ENCODE measurements around the gene CCNF.
"Not testable (repeated sequence)": the region's sequence is repeated elsewhere in the genome, so short reads cannot be mapped to it uniquely, and the experiment has no call there.

Gene CCNF

DNA sequence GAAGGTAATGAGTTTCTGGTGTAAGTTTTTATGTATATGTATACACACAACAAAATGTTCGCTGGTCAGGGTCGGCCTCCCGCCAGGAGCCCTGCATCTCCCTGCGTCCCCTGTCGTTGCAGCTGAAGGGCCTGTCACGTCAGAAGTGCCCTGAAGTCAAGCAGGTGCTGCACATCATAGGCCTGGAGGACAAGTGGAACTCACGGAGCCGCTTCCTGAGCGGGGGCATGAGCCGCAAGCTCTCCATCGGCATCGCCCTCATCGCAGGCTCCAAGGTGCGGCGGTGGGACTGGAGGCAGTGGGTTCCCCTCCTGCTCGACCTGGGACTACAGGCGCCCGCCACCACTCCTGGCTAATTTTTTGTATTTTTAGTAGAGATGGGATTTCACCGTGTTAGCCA lies 43.3 kb upstream of the CCNF start:
- H3K36me3 ChIP-seq (ENCODE audit: control insufficient read depth in 2 of 2, insufficient read depth in 1 of 2, low read length in 2 of 2); H3K4me1 ChIP-seq (ENCODE audit: control insufficient read depth, insufficient read depth, low read length); H3K27ac ChIP-seq (ENCODE audit: extremely low read depth, low read depth, low read length); CTCF ChIA-PET; H3K4me3 ChIP-seq (ENCODE audit: low read depth, low read length); H3K9me3 ChIP-seq (ENCODE audit: control insufficient read depth, insufficient read depth, low read depth, low read length): not testable (repeated sequence)
- POLR2A ChIA-PET: interaction anchor here (0.5 kb wide), 1 partner anchor 33 kb away, joined by 5 read pairs; no protein-coding TSS in a partner anchor

- no peak for TF ChIP-seq HOXC10 (CRISPR knock-in tag; IDR thresholded peaks at IDR 0.05)
- 0 out of 2 replicates have a peak, but pooled peaks have one; percentile 12 for TF ChIP-seq CTCF (tag by site-specific recombination; IDR thresholded peaks at IDR 0.05)
- Histone ChIP-seq H3K4me3 (ENCODE audit: low read depth, low read length) (no peak overlapping the region), H3K9me3 (ENCODE audit: control insufficient read depth, insufficient read depth, low read depth, low read length) (no peaks in the 10 kb centered on the region; the same call in 1 of the 2 replicates), H3K36me3 (ENCODE audit: control insufficient read depth in 2 of 2, insufficient read depth in 1 of 2, low read length in 2 of 2) (no peaks in the 10 kb centered on the region), H3K27ac (ENCODE audit: extremely low read depth, low read depth, low read length) (no peak overlapping the region), H3K4me1 (ENCODE audit: control insufficient read depth, insufficient read depth, low read length) (no peaks in the 10 kb centered on the region)
- CTCF ChIA-PET: no interaction called here
- POLR2A ChIA-PET: no interaction called here
Observed at GRCh38 chr16:2386990-2387389, 42.3 kb upstream of the CCNF start.

DNA sequence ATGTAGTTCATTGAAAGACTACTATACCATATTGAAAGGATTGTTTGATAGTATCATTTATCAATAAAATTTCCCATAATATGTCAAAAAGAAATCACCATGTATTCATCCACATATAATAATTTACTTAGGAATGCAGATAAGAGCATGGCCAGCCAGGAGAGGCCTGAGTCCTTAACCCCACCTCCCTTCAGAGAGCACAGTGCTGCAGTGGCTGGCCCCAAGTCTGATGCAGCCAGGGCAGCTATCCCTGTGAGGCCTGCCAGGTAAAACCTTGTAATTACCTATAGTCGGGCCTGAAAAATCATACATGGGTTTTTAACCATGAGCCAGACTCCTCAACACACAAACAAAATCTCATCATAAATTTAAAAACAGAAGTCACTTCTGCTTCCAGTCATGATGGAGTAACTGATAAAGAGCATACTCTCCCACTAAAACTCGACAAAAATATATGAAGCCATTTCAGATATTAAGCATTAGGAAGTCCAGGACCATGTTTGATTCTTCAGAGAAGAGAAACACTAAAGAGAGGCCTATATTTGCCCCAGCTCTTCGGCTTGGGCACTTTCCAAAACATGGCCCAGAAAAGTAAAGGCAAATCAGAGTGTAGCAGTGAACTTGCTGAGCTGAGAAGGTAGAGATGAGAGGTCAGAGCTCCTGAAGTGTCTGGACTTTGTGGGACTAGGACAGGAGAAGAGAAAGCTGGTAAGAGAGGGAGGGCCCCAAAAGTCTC lies 40.9 kb upstream of the CCNF start:
- Histone ChIP-seq H3K9me3 (ENCODE audit: control insufficient read depth, insufficient read depth, low read depth, low read length) (no peaks in the 10 kb centered on the region; the same call in 1 of the 2 replicates), H3K36me3 (ENCODE audit: control insufficient read depth in 2 of 2, insufficient read depth in 1 of 2, low read length in 2 of 2) (no peaks in the 10 kb centered on the region), H3K4me3 (ENCODE audit: low read depth, low read length) (no peak overlapping the region), H3K27ac (ENCODE audit: extremely low read depth, low read depth, low read length) (no peak overlapping the region), H3K4me1 (ENCODE audit: control insufficient read depth, insufficient read depth, low read length) (no peaks in the 10 kb centered on the region)
- no peak for TF ChIP-seq ZNF335 (tag by site-specific recombination; conservative IDR thresholded peaks at IDR 0.05)
- TF ChIP-seq ZNF776 (tag by site-specific recombination; IDR thresholded peaks at IDR 0.05; ENCODE audit: borderline replicate concordance): no peak
- TF ChIP-seq ZNF544 (tag by site-specific recombination; IDR thresholded peaks at IDR 0.05): no peak
- TF ChIP-seq, protein P1, sequence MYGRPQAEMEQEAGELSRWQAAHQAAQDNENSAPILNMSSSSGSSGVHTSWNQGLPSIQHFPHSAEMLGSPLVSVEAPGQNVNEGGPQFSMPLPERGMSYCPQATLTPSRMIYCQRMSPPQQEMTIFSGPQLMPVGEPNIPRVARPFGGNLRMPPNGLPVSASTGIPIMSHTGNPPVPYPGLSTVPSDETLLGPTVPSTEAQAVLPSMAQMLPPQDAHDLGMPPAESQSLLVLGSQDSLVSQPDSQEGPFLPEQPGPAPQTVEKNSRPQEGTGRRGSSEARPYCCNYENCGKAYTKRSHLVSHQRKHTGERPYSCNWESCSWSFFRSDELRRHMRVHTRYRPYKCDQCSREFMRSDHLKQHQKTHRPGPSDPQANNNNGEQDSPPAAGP (tag by site-specific recombination; IDR thresholded peaks at IDR 0.05): no peak
- no peak for TF ChIP-seq ZNF785 (tag by site-specific recombination; IDR thresholded peaks at IDR 0.05)
- TF ChIP-seq ZNF664 (tag by site-specific recombination; IDR thresholded peaks at IDR 0.05): no peak
- TF ChIP-seq ZNF362 (tag by site-specific recombination; IDR thresholded peaks at IDR 0.05): no peak
- no peak for TF ChIP-seq OSR2 (tag by site-specific recombination; IDR thresholded peaks at IDR 0.05)
- TF ChIP-seq ZNF529 (tag by site-specific recombination; IDR thresholded peaks at IDR 0.05; ENCODE audit: insufficient replicate concordance): no peak
- TF ChIP-seq ZNF843 (tag by site-specific recombination; IDR thresholded peaks at IDR 0.05): no peak
- TF ChIP-seq, protein P2, sequence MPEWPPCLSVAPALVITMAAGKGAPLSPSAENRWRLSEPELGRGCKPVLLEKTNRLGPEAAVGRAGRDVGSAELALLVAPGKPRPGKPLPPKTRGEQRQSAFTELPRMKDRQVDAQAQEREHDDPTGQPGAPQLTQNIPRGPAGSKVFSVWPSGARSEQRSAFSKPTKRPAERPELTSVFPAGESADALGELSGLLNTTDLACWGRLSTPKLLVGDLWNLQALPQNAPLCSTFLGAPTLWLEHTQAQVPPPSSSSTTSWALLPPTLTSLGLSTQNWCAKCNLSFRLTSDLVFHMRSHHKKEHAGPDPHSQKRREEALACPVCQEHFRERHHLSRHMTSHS (tag by site-specific recombination; IDR thresholded peaks at IDR 0.05): no peak
- no peak for TF ChIP-seq ZNF645 (tag by site-specific recombination; IDR thresholded peaks at IDR 0.05)
- no peak for TF ChIP-seq PRDM10 (tag by site-specific recombination; IDR thresholded peaks at IDR 0.05)
- TF ChIP-seq ZBTB8A (tag by site-specific recombination; IDR thresholded peaks at IDR 0.05): no peak
- TF ChIP-seq ZNF169 (tag by site-specific recombination; IDR thresholded peaks at IDR 0.05): no peak
- TF ChIP-seq ZNF133 (tag by site-specific recombination; IDR thresholded peaks at IDR 0.05): no peak
- TF ChIP-seq FEZF1 (tag by site-specific recombination; IDR thresholded peaks at IDR 0.05): no peak
- POLR2A ChIA-PET: no interaction called here
- CTCF ChIA-PET: interaction anchor here (1.0 to 1.5 kb wide), 2 partner anchors 34 to 48 kb away, joined by 3 to 4 read pairs; partner anchors contain the start of gene ABCA3

Data from HEK293 (cell line).